GM12873 (cell line): Measurements from ENCODE around the gene STX12.

ENCODE experiments used
- CTCF ChIP-seq: IDR thresholded peaks from 2 replicates; pipeline ENCODE4 v1.5.1; 2012; ENCODE audit warnings: low read depth, mild to moderate bottlenecking, moderate library complexity, low read length, control low read depth; ENCODE audit not compliant: insufficient read depth; ENCODE audit errors: missing control alignments

Gene STX12

GRCh38 chr1:27862004-27862403 lies 89.0 kb downstream of the STX12 start:
- no peak for TF ChIP-seq CTCF

GRCh38 chr1:27862671-27863537 lies 89.9 kb downstream of the STX12 start:
- no peak for TF ChIP-seq CTCF

GRCh38 chr1:27863538-27863915 lies 90.5 kb downstream of the STX12 start:
- no peak for TF ChIP-seq CTCF

DNA sequence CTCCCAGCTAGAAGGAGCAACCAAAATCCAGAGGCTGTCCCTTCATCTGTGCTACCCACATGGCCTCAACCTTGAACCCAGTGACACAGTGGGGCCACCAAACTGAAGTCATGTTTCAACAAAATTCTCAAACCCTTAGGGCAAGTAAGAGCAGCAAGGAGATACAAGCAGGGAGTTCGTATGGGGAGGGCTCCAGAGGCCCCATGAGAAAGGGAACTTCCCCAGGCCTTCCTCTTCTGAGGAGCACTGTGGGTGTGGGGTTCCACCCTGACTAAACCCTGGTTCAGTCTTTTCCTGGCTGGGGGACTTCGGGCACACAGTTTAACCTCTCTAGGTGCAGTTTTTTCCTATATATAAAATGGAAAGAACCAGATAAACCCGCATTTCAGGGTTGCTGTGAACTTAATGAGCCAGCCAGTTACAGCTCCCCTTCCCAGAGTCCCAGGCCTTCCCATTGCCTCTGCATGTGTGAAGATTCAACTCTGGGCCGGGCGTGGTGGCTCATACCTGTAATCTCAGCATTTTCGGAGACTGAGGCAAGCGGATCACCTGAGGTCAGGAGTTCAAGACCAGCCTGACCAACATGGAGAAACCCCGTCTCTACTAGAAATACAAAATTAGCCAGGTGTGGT lies 91.4 kb downstream of the STX12 start:
- TF ChIP-seq CTCF = no peak

DNA sequence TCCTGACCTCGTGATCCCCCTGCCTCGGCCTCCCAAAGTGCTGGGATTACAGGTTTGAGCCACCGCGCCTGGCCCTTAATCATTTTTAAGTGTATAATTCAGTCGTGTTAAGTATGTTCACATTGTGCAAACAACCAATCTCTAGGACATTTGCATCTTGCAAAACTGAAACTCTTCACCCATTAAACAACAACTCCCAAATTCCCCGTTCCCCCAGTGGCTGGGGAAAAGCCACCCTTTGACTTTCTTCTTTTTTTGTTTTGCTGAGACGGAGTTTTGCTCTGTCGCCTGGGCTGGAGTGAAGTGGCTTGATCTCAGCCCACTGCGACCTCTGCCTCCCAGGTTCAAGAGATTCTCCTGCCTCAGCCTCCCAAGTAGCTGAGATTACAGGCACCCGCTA lies 92.8 kb downstream of the STX12 start:
- TF ChIP-seq CTCF = no peak

DNA sequence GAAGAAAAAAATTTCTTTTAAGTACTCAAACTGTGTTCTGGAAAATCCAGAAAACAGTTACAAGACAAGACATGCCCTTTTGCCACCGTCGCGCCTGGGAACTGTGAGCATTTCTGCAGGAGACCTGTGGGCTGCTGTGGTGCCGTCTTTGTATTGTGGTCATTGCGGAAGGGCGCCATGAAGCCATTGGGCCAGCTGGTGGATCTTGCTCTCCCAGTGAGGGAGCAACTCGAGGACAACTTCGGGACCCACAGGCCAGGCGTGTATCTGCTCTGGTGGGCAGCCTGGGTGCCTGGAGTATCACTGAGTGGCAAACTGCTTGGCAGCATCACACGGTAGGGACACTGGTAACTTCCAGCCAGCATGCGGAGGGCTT lies 95.5 kb downstream of the STX12 start:
- no peak for TF ChIP-seq CTCF

DNA sequence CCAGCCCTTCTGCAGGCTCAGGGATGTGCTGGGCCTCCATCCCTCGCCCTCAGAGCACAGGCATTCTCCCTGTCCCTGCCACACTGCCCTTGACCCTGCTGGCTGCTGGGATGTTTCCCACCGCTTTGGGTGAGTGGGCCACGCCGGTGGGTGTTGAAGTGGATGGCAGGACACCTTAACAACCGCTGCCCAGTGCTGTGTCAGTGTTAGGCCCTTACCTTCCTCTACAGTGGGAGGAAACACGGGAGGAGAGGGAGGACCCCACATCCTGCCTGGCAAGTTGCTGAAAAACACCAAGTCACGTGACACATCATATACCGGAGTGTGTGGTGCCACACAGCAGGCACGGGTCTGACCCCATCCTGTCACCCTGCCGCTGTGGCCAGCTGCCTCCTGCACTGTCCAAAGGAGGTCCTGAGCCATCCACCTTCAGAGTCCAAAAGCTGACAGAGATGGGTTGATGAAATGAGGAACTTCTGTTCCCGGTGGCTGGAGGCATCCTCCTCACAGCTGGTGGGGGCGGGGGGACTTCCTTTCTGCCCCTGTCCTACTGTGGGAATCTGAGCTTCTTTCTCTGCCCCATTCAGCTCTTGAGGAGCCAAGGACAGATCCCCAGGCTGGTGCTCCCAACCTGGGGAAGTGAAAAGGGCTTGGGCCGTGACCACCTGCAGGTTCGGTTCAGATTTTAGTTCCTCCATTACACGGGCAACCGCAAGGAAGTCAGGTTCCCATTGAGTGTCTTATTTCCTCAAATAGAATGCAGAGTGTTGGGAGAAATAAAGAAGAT lies 96.1 kb downstream of the STX12 start:
- no peak for TF ChIP-seq CTCF
